Measurements from ENCODE around the gene HOOK2. TPM values are rescaled to one million over a fixed set of nuclear protein-coding genes. Genes with fewer than 3 reads are reported as not detected.

The HOOK2 gene
- total and polyA plus RNA-seq, 2 of the 13 experiments (the other 11 are each of a cell fraction or from before 2014, with no cell fraction given): 9.2 to 12.9 TPM

DNA sequence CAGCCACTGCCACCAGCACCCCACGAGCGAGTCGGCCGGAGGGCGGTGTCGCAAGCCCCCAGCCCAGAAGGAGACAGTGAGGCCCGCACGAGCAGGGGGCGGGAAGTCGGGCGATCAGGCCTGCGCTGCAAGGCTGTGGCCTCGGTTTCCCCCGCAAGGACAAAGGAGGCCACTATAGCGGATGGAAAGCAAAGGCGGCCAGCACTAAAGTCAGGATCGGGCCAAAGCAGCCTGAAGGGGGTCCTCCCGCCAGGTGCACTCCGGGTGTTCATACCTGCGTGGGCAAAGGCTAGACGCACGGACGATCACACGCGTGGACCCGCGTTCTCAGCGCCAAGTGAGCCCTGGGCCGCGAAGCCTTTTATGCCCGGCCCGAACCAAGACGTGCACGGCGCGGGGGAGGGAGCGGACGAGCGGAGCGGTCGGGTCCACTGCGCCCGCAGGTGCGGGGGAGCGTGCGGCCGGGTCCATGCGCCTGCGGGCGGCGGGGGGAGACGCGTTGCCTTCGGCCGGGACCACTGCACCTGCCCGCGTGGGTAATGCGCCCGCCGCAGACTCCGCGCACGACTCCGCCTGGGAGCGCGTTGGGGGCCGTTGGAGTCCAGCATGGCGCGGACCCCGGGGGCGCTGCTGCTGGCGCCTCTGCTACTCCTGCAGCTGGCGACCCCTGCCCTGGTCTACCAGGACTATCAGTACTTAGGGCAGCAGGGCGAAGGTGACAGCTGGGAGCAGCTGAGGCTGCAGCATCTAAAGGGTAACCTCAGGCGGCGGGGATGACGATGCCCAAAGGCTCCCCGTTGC, 26.3 kb upstream of the HOOK2 start, which contains the start of the genes PRDX2 and THSD8 (continued):
- TF ChIP-seq, protein P1, sequence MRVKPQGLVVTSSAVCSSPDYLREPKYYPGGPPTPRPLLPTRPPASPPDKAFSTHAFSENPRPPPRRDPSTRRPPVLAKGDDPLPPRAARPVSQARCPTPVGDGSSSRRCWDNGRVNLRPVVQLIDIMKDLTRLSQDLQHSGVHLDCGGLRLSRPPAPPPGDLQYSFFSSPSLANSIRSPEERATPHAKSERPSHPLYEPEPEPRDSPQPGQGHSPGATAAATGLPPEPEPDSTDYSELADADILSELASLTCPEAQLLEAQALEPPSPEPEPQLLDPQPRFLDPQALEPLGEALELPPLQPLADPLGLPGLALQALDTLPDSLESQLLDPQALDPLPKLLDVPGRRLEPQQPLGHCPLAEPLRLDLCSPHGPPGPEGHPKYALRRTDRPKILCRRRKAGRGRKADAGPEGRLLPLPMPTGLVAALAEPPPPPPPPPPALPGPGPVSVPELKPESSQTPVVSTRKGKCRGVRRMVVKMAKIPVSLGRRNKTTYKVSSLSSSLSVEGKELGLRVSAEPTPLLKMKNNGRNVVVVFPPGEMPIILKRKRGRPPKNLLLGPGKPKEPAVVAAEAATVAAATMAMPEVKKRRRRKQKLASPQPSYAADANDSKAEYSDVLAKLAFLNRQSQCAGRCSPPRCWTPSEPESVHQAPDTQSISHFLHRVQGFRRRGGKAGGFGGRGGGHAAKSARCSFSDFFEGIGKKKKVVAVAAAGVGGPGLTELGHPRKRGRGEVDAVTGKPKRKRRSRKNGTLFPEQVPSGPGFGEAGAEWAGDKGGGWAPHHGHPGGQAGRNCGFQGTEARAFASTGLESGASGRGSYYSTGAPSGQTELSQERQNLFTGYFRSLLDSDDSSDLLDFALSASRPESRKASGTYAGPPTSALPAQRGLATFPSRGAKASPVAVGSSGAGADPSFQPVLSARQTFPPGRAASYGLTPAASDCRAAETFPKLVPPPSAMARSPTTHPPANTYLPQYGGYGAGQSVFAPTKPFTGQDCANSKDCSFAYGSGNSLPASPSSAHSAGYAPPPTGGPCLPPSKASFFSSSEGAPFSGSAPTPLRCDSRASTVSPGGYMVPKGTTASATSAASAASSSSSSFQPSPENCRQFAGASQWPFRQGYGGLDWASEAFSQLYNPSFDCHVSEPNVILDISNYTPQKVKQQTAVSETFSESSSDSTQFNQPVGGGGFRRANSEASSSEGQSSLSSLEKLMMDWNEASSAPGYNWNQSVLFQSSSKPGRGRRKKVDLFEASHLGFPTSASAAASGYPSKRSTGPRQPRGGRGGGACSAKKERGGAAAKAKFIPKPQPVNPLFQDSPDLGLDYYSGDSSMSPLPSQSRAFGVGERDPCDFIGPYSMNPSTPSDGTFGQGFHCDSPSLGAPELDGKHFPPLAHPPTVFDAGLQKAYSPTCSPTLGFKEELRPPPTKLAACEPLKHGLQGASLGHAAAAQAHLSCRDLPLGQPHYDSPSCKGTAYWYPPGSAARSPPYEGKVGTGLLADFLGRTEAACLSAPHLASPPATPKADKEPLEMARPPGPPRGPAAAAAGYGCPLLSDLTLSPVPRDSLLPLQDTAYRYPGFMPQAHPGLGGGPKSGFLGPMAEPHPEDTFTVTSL (CRISPR knock-in tag; IDR thresholded peaks at IDR 0.05; ENCODE audit: borderline replicate concordance): peak; percentile 73; the same call in 1 of the 2 replicates
- TF ChIP-seq, protein P2, sequence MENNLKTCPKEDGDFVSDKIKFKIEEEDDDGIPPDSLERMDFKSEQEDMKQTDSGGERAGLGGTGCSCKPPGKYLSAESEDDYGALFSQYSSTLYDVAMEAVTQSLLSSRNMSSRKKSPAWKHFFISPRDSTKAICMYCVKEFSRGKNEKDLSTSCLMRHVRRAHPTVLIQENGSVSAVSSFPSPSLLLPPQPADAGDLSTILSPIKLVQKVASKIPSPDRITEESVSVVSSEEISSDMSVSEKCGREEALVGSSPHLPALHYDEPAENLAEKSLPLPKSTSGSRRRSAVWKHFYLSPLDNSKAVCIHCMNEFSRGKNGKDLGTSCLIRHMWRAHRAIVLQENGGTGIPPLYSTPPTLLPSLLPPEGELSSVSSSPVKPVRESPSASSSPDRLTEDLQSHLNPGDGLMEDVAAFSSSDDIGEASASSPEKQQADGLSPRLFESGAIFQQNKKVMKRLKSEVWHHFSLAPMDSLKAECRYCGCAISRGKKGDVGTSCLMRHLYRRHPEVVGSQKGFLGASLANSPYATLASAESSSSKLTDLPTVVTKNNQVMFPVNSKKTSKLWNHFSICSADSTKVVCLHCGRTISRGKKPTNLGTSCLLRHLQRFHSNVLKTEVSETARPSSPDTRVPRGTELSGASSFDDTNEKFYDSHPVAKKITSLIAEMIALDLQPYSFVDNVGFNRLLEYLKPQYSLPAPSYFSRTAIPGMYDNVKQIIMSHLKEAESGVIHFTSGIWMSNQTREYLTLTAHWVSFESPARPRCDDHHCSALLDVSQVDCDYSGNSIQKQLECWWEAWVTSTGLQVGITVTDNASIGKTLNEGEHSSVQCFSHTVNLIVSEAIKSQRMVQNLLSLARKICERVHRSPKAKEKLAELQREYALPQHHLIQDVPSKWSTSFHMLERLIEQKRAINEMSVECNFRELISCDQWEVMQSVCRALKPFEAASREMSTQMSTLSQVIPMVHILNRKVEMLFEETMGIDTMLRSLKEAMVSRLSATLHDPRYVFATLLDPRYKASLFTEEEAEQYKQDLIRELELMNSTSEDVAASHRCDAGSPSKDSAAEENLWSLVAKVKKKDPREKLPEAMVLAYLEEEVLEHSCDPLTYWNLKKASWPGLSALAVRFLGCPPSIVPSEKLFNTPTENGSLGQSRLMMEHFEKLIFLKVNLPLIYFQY (CRISPR knock-in tag; IDR thresholded peaks at IDR 0.05; ENCODE audit: borderline replicate concordance): peak; percentile 92
- TF ChIP-seq FOXK2 (IDR thresholded peaks at IDR 0.05) (peak; percentile 95), TOPORS (CRISPR knock-in tag; IDR thresholded peaks at IDR 0.05) (peak; percentile 70; the same call in 1 of the 2 replicates), HNRNPK (IDR thresholded peaks at IDR 0.05; ENCODE audit: low read depth, low read length, poor library complexity, severe bottlenecking) (peak; percentile 28), HDAC2 (CRISPR knock-in tag; IDR thresholded peaks at IDR 0.05) (peak; percentile 53; the same call in 1 of the 2 replicates), ZNF550 (CRISPR knock-in tag; IDR thresholded peaks at IDR 0.05; ENCODE audit: borderline replicate concordance) (peak; percentile 85), RARG (CRISPR knock-in tag; IDR thresholded peaks at IDR 0.05; ENCODE audit: low read depth) (peak; percentile 72; the same call in 1 of the 2 replicates), JARID2 (CRISPR knock-in tag; IDR thresholded peaks at IDR 0.05; ENCODE audit: insufficient replicate concordance) (peak; percentile 52), ZNF788 (CRISPR knock-in tag; IDR thresholded peaks at IDR 0.05; ENCODE audit: borderline replicate concordance) (peak; percentile 75), ZNF563 (CRISPR knock-in tag; IDR thresholded peaks at IDR 0.05) (peak; percentile 92)
- TF ChIP-seq, protein P3, sequence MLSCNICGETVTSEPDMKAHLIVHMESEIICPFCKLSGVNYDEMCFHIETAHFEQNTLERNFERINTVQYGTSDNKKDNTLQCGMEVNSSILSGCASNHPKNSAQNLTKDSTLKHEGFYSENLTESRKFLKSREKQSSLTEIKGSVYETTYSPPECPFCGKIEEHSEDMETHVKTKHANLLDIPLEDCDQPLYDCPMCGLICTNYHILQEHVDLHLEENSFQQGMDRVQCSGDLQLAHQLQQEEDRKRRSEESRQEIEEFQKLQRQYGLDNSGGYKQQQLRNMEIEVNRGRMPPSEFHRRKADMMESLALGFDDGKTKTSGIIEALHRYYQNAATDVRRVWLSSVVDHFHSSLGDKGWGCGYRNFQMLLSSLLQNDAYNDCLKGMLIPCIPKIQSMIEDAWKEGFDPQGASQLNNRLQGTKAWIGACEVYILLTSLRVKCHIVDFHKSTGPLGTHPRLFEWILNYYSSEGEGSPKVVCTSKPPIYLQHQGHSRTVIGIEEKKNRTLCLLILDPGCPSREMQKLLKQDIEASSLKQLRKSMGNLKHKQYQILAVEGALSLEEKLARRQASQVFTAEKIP (CRISPR knock-in tag; IDR thresholded peaks at IDR 0.05; ENCODE audit: borderline replicate concordance): no peak
- TF ChIP-seq, protein P4, sequence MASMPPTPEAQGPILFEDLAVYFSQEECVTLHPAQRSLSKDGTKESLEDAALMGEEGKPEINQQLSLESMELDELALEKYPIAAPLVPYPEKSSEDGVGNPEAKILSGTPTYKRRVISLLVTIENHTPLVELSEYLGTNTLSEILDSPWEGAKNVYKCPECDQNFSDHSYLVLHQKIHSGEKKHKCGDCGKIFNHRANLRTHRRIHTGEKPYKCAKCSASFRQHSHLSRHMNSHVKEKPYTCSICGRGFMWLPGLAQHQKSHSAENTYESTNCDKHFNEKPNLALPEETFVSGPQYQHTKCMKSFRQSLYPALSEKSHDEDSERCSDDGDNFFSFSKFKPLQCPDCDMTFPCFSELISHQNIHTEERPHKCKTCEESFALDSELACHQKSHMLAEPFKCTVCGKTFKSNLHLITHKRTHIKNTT (CRISPR knock-in tag; IDR thresholded peaks at IDR 0.05): peak; percentile 85; the same call in 1 of the 2 replicates
- TF ChIP-seq, protein P5, sequence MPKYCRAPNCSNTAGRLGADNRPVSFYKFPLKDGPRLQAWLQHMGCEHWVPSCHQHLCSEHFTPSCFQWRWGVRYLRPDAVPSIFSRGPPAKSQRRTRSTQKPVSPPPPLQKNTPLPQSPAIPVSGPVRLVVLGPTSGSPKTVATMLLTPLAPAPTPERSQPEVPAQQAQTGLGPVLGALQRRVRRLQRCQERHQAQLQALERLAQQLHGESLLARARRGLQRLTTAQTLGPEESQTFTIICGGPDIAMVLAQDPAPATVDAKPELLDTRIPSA (CRISPR knock-in tag; IDR thresholded peaks at IDR 0.05; ENCODE audit: borderline replicate concordance): 0 out of 2 replicates have a peak, but pooled peaks have one; percentile 47

Data from HepG2 (cell line).